Measurements from ENCODE around the gene GPX5. TPM values are rescaled to one million over a fixed set of nuclear protein-coding genes. Genes with fewer than 3 reads are reported as not detected.

Gene GPX5
- total and polyA plus RNA-seq, 2 experiments from 2014 or later: not detected

DNA sequence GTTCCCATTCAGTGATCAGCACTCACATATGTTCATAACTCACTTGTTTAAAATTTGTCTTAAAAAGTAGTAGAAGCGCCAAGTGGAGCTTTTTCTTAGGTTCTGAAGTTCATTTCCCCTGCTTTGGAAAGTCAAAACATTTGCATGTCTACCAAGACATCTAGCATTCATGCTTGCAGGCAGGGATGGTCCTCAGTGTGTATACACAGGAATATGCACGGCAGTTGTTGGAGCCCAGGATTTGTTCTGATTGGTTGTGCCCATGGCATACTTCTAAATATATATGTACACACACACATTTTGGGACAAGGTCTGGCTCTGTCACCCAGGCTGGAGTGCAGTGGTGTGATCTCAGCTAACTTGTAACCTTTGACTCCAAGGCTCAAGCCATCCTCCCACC lies 7.7 kb upstream of the GPX5 start:
- no peak overlapping the region for H3K27ac ChIP-seq
- 94% methylated on average over 2 of the region's 2 CpGs for WGBS (ENCODE audit: low lambda C conversion rate, missing lambda C conversion rate)
- no peaks in the 10 kb centered on the region for H3K79me2 ChIP-seq
- H3K36me3 ChIP-seq (replicated peaks; ENCODE audit: insufficient read depth, low read depth): no peaks in the 10 kb centered on the region
- H3K4me2 ChIP-seq: no peak overlapping the region
- no peaks in the 10 kb centered on the region for H3K9me2 ChIP-seq (replicated peaks; ENCODE audit: insufficient read depth)
- DNase-seq (ENCODE audit: low spot score): no peak
- peaks cover 5% of the 10 kb centered on the region for H3K27me3 ChIP-seq
- no peaks in the 10 kb centered on the region for H4K20me1 ChIP-seq (ENCODE audit: insufficient read depth, poor library complexity, severe bottlenecking)
- no peak overlapping the region for H3K4me3 ChIP-seq
- no peaks in the 10 kb centered on the region for H3K9me3 ChIP-seq (ENCODE audit: low read depth)
- H2AFZ ChIP-seq: no peak overlapping the region
- H3K4me1 ChIP-seq (ENCODE audit: insufficient read depth): no peaks in the 10 kb centered on the region
- TF ChIP-seq EZH2phosphoT487 (IDR thresholded peaks at IDR 0.05; ENCODE audit: low read depth, severe bottlenecking, unreplicated experiment): no peak

DNA sequence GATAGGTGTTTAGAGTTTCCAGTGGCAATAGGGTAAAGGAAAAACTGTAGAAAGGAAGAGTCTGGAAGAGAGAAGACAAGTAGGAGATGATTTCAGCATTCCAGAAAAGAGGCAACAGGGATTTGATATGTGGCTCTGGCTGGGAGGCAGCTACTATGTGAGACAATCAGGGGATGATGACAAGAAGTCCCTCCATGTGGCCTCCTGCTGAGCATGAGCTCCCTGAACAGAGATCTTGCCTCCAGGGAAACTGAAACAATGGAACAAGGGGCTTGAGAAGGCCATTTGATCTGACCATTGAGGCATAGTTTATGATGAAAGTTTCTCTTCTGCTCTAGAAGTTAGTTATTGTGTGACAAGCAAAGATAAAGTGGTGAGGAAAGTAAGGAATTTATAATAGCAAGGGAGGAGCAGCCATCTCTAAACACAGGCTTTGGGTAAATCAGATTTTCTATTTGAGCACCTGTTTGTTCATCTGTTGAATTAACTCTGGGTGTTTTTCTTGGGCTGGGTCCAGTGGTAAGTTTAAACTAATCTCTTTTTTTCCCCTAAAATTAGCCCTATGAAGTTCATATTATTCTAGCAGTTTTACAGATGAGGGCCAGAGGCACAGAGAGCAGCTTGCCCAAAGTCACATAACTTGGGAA lies 3.0 kb upstream of the GPX5 start:
- Histone ChIP-seq H3K4me1 (ENCODE audit: insufficient read depth) (no peaks in the 10 kb centered on the region), H3K27me3 (peaks cover 4% of the 10 kb centered on the region), H3K9me3 (ENCODE audit: low read depth) (no peaks in the 10 kb centered on the region), H3K36me3 (replicated peaks; ENCODE audit: insufficient read depth, low read depth) (no peaks in the 10 kb centered on the region), H3K79me2 (no peaks in the 10 kb centered on the region), H4K20me1 (ENCODE audit: insufficient read depth, poor library complexity, severe bottlenecking) (no peaks in the 10 kb centered on the region), H3K27ac (no peak overlapping the region), H3K9me2 (replicated peaks; ENCODE audit: insufficient read depth) (no peaks in the 10 kb centered on the region), H2AFZ (no peak overlapping the region), H3K4me2 (no peak overlapping the region), H3K4me3 (no peak overlapping the region)
- no peak for TF ChIP-seq EZH2 (IDR thresholded peaks at IDR 0.05; ENCODE audit: borderline replicate concordance)
- TF ChIP-seq EZH2phosphoT487 (IDR thresholded peaks at IDR 0.05; ENCODE audit: low read depth, severe bottlenecking, unreplicated experiment): no peak
- TF ChIP-seq, protein P1, sequence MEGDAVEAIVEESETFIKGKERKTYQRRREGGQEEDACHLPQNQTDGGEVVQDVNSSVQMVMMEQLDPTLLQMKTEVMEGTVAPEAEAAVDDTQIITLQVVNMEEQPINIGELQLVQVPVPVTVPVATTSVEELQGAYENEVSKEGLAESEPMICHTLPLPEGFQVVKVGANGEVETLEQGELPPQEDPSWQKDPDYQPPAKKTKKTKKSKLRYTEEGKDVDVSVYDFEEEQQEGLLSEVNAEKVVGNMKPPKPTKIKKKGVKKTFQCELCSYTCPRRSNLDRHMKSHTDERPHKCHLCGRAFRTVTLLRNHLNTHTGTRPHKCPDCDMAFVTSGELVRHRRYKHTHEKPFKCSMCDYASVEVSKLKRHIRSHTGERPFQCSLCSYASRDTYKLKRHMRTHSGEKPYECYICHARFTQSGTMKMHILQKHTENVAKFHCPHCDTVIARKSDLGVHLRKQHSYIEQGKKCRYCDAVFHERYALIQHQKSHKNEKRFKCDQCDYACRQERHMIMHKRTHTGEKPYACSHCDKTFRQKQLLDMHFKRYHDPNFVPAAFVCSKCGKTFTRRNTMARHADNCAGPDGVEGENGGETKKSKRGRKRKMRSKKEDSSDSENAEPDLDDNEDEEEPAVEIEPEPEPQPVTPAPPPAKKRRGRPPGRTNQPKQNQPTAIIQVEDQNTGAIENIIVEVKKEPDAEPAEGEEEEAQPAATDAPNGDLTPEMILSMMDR (IDR thresholded peaks at IDR 0.05; ENCODE audit: poor library complexity): no peak
- no peak for DNase-seq (ENCODE audit: low spot score)

DNA sequence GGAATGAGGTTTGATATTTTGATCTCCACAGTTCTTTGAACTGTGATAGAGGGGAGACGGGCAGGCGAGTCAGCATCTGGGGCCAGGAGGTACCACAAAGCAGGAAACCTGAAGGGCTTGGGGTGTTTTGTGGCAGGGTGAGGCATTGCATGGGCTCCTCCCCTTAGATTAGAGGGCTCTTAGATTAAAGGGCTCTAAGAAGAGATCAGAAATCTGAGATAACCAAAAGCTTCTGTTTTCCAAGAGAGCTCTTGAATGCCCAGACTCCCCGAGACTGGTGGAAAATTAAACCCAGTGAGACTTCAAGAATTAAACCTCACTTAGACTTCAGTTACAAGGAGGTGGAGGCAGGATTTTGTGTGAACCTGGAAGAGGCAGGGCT lies 2.4 kb upstream of the GPX5 start:
- WGBS (ENCODE audit: low lambda C conversion rate, missing lambda C conversion rate): 32% methylated on average over 3 of the region's 3 CpGs
- H3K27me3 ChIP-seq: peaks cover 4% of the 10 kb centered on the region
- H3K4me1 ChIP-seq (ENCODE audit: insufficient read depth): no peaks in the 10 kb centered on the region
- H3K9me3 ChIP-seq (ENCODE audit: low read depth): no peaks in the 10 kb centered on the region
- H3K4me3 ChIP-seq: no peak overlapping the region
- H3K4me2 ChIP-seq: no peak overlapping the region
- no peaks in the 10 kb centered on the region for H3K9me2 ChIP-seq (replicated peaks; ENCODE audit: insufficient read depth)
- TF ChIP-seq, protein P1 (IDR thresholded peaks at IDR 0.05; ENCODE audit: poor library complexity): no peak
- TF ChIP-seq EZH2phosphoT487 (IDR thresholded peaks at IDR 0.05; ENCODE audit: low read depth, severe bottlenecking, unreplicated experiment) (no peak), EZH2 (IDR thresholded peaks at IDR 0.05; ENCODE audit: borderline replicate concordance) (no peak)
- H4K20me1 ChIP-seq (ENCODE audit: insufficient read depth, poor library complexity, severe bottlenecking): no peaks in the 10 kb centered on the region
- no peak overlapping the region for H2AFZ ChIP-seq
- H3K79me2 ChIP-seq: no peaks in the 10 kb centered on the region
- no peak for DNase-seq (ENCODE audit: low spot score)
- no peaks in the 10 kb centered on the region for H3K36me3 ChIP-seq (replicated peaks; ENCODE audit: insufficient read depth, low read depth)
- H3K27ac ChIP-seq: no peak overlapping the region

GRCh38 chr6:28530777-28531176 lies 5.1 kb downstream of the GPX5 start:
- Histone ChIP-seq H3K4me1 (ENCODE audit: insufficient read depth) (no peaks in the 10 kb centered on the region), H4K20me1 (ENCODE audit: insufficient read depth, poor library complexity, severe bottlenecking) (no peaks in the 10 kb centered on the region), H3K79me2 (no peaks in the 10 kb centered on the region), H3K9me3 (ENCODE audit: low read depth) (no peaks in the 10 kb centered on the region), H3K36me3 (replicated peaks; ENCODE audit: insufficient read depth, low read depth) (no peaks in the 10 kb centered on the region), H3K27me3 (peaks cover 4% of the 10 kb centered on the region), H2AFZ (no peak overlapping the region), H3K9me2 (replicated peaks; ENCODE audit: insufficient read depth) (no peaks in the 10 kb centered on the region), H3K27ac (no peak overlapping the region), H3K4me3 (no peak overlapping the region), H3K4me2 (peak overlapping the region; percentile 36)
- no peak for DNase-seq (ENCODE audit: low spot score)
- TF ChIP-seq, protein P1 (IDR thresholded peaks at IDR 0.05; ENCODE audit: poor library complexity): no peak
- no peak for TF ChIP-seq EZH2 (IDR thresholded peaks at IDR 0.05; ENCODE audit: borderline replicate concordance)
- TF ChIP-seq EZH2phosphoT487 (IDR thresholded peaks at IDR 0.05; ENCODE audit: low read depth, severe bottlenecking, unreplicated experiment): no peak
- WGBS (ENCODE audit: low lambda C conversion rate, missing lambda C conversion rate): 15% methylated on average over 1 of the region's 1 CpG
